H9 (cell line): Measurements from ENCODE around the gene PDE7B. TPM values are rescaled to one million over a fixed set of nuclear protein-coding genes. Genes with fewer than 3 reads are reported as not detected.

Source experiments
- DNase-seq: peaks from one replicate; pipeline ENCODE4 v3.0.0-alpha.2; 2017
- H2AFZ ChIP-seq: one replicate; pipeline ENCODE4 v1.6.1; 2013; ENCODE audit warnings: mild to moderate bottlenecking, low read length, control low read depth, moderate library complexity
- H2AK5ac ChIP-seq: 2 replicates; pipeline ENCODE4 v1.6.1; 2013; ENCODE audit warnings: low read length, control low read depth, mixed read lengths; ENCODE audit not compliant: insufficient read length
- H2BK120ac ChIP-seq: one replicate; pipeline ENCODE4 v1.6.1; 2013; ENCODE audit warnings: low read depth, mild to moderate bottlenecking, low read length, control low read depth, inconsistent platforms; ENCODE audit not compliant: poor library complexity, severe bottlenecking
- H2BK12ac ChIP-seq: 2 replicates; pipeline ENCODE4 v1.6.1; 2013; ENCODE audit warnings: low read length, control low read depth, mixed read lengths, low read depth; ENCODE audit not compliant: insufficient read length
- H2BK15ac ChIP-seq: 2 replicates; pipeline ENCODE4 v1.6.1; 2013; ENCODE audit warnings: low read depth, low read length, control low read depth
- H2BK20ac ChIP-seq: one replicate; pipeline ENCODE4 v1.6.1; 2013; ENCODE audit warnings: low read depth, mild to moderate bottlenecking, low read length, control low read depth, inconsistent platforms; ENCODE audit not compliant: poor library complexity, severe bottlenecking
- H2BK5ac ChIP-seq: 2 replicates; pipeline ENCODE4 v1.6.1; 2013; ENCODE audit warnings: low read length, control low read depth, mixed read lengths; ENCODE audit not compliant: insufficient read length
- H3K14ac ChIP-seq: 2 replicates; pipeline ENCODE4 v1.6.1; 2013; ENCODE audit warnings: low read length, control low read depth; ENCODE audit not compliant: insufficient read depth
- H3K18ac ChIP-seq: 2 replicates; pipeline ENCODE4 v1.6.1; 2013; ENCODE audit warnings: low read depth, mild to moderate bottlenecking, mixed read lengths, low read length, control low read depth; ENCODE audit not compliant: insufficient read length
- H3K23ac ChIP-seq: 2 replicates; pipeline ENCODE4 v1.6.1; 2013; ENCODE audit warnings: low read length, control low read depth, mixed read lengths, low read depth; ENCODE audit not compliant: insufficient read length
- H3K23me2 ChIP-seq: 2 replicates; pipeline ENCODE4 v1.6.1; 2013; ENCODE audit warnings: low read depth, mild to moderate bottlenecking, mixed read lengths, low read length, control low read depth; ENCODE audit not compliant: insufficient read length, poor library complexity, severe bottlenecking
- H3K27ac ChIP-seq: 2 replicates; pipeline ENCODE4 v1.5.1; 2013; ENCODE audit warnings: low read length, control low read depth, mixed read lengths, low read depth; ENCODE audit not compliant: insufficient read length
- H3K27me3 ChIP-seq: 2 replicates; pipeline ENCODE4 v1.6.1; 2013; ENCODE audit warnings: low read length, control low read depth, inconsistent platforms; ENCODE audit not compliant: insufficient read depth
- H3K4ac ChIP-seq: 2 replicates; pipeline ENCODE4 v1.6.1; 2013; ENCODE audit warnings: low read depth, mild to moderate bottlenecking, control low read depth, inconsistent platforms, low read length, moderate library complexity
- H3K4me1 ChIP-seq: 2 replicates; pipeline ENCODE4 v1.6.1; 2013; ENCODE audit warnings: low read length, control low read depth, inconsistent platforms; ENCODE audit not compliant: insufficient read depth
- H3K4me2 ChIP-seq: 2 replicates; pipeline ENCODE4 v1.6.1; 2013; ENCODE audit warnings: low read length, control low read depth, mixed read lengths; ENCODE audit not compliant: insufficient read length, insufficient read depth
- H3K56ac ChIP-seq: 2 replicates; pipeline ENCODE4 v1.6.1; 2013; ENCODE audit warnings: low read depth, mild to moderate bottlenecking, mixed read lengths, low read length, control low read depth; ENCODE audit not compliant: insufficient read length
- H3K79me1 ChIP-seq: 2 replicates; pipeline ENCODE4 v1.6.1; 2013; ENCODE audit warnings: low read depth, mild to moderate bottlenecking, moderate library complexity, low read length, control low read depth, inconsistent platforms; ENCODE audit not compliant: insufficient read depth, poor library complexity, severe bottlenecking
- H3K79me2 ChIP-seq: 2 replicates; pipeline ENCODE4 v1.6.1; 2013; ENCODE audit warnings: low read length, control low read depth, inconsistent platforms; ENCODE audit not compliant: insufficient read depth
- H3K9ac ChIP-seq: 2 replicates; pipeline ENCODE4 v1.6.1; 2013; ENCODE audit warnings: low read length, control low read depth, mixed read lengths; ENCODE audit not compliant: insufficient read length; ENCODE audit errors: extremely low read depth
- H3K9me3 ChIP-seq: one replicate; pipeline ENCODE4 v1.6.1; 2013; ENCODE audit warnings: low read depth, low read length, inconsistent platforms; ENCODE audit not compliant: control insufficient read depth
- H3T11ph ChIP-seq: one replicate; pipeline ENCODE4 v1.6.1; 2013; ENCODE audit warnings: mild to moderate bottlenecking, low read length, control low read depth, inconsistent platforms
- H4K20me1 ChIP-seq: one replicate; pipeline ENCODE4 v1.6.1; 2013; ENCODE audit not compliant: control insufficient read depth, insufficient read length, insufficient read depth
- H4K5ac ChIP-seq: 2 replicates; pipeline ENCODE4 v1.6.1; 2013; ENCODE audit warnings: low read depth, mild to moderate bottlenecking, mixed read lengths, low read length, control low read depth; ENCODE audit not compliant: insufficient read length
- H4K8ac ChIP-seq: replicated peaks from 2 replicates; pipeline ENCODE4 v1.6.1; 2013; ENCODE audit warnings: low read length, control low read depth, mixed read lengths, low read depth; ENCODE audit not compliant: insufficient read length
- H4K91ac ChIP-seq: 2 replicates; pipeline ENCODE4 v1.6.1; 2013; ENCODE audit warnings: low read depth, mild to moderate bottlenecking, moderate library complexity, mixed read lengths, low read length, control low read depth; ENCODE audit not compliant: insufficient read length
- H3K27ac Mint-ChIP-seq, 3 experiments: 2 replicates in 2 of 3; 3 replicates in 1 of 3; pipeline ENCODE4 v1.8.0; 2020 to 2021; ENCODE audit warnings: mixed read lengths in 3 of 3, mild to moderate bottlenecking in 1 of 3, moderate library complexity in 1 of 3
- H3K27me3 Mint-ChIP-seq: 2 replicates; pipeline ENCODE4 v1.8.0; 2021; ENCODE audit warnings: low read depth, mild to moderate bottlenecking, moderate library complexity, mixed read lengths
- H3K36me3 Mint-ChIP-seq, 3 experiments: 2 replicates in 2 of 3; 3 replicates in 1 of 3; pipeline ENCODE4 v1.8.0; 2020 to 2021; ENCODE audit warnings: low read depth in 3 of 3, mixed read lengths in 3 of 3; ENCODE audit not compliant: insufficient read depth in 1 of 3
- H3K4me1 Mint-ChIP-seq, 2 experiments: 2 replicates each; pipeline ENCODE4 v1.8.0; 2020; ENCODE audit warnings: mixed read lengths in 2 of 2
- H3K4me3 Mint-ChIP-seq, 2 experiments: 2 replicates in 1 of 2; 3 replicates in 1 of 2; pipeline ENCODE4 v1.8.0; 2020 to 2021; ENCODE audit warnings: mild to moderate bottlenecking in 2 of 2, mixed read lengths in 2 of 2, moderate library complexity in 1 of 2
- H3K9me3 Mint-ChIP-seq, 2 experiments: 2 replicates in 1 of 2; 3 replicates in 1 of 2; pipeline ENCODE4 v1.8.0; 2020; ENCODE audit warnings: mild to moderate bottlenecking in 2 of 2, mixed read lengths in 2 of 2, moderate library complexity in 1 of 2
- CTCF ChIP-seq: fragments of 200-600 bp; sonication (generic); conservative IDR thresholded peaks from 3 replicates; pipeline ENCODE4 v1.8.0; 2021; ENCODE audit warnings: antibody characterized with exemption, mild to moderate bottlenecking
- WGBS: extraction: QIAGEN DNeasy Blood & Tissue Kit; methylation state at CpG from one replicate; pipeline ENCODE4 v1.1.7; 2013; ENCODE audit warnings: missing lambda C conversion rate, low lambda C conversion rate, mixed read lengths; ENCODE audit not compliant: insufficient read length; ENCODE audit errors: extremely low coverage; 5-methylcytosine and 5-hydroxymethylcytosine counted together
- total RNA-seq: library from RNA; stranded (reverse); gene quantifications from 2 replicates; pipeline ENCODE4 v1.2.1, GENCODE V29; 2021

Gene PDE7B
- total RNA-seq, 1 experiment from 2014 or later: not detected

- no CpG with 5 or more reads among the region's 9 CpGs for WGBS
- H2AFZ ChIP-seq: no peak overlapping the region
These were observed 165.0 kb downstream of the PDE7B start for GRCh38 chr6:136016228-136017225.

More at GRCh38 chr6:136016228-136017225, 165.0 kb downstream of the PDE7B start:
- no peaks in the 10 kb centered on the region for H4K20me1 ChIP-seq
- no peak overlapping the region for H2BK5ac ChIP-seq
- H2BK12ac ChIP-seq: no peak overlapping the region
- no peak overlapping the region for H2AK5ac ChIP-seq
- no peak overlapping the region for H3K56ac ChIP-seq
- Mint-ChIP-seq H3K27me3 (no peaks in the 10 kb centered on the region), H3K9me3 (no peaks in the 10 kb centered on the region), H3K4me3 (no peak overlapping the region), H3K4me1 (peaks cover 4 to 8% of the 10 kb centered on the region in 2 experiments; a peak in 3 of 4 replicates), H3K36me3 (no peaks in the 10 kb centered on the region), H3K27ac (no peak overlapping the region)
- no peak overlapping the region for H4K5ac ChIP-seq
- no peak overlapping the region for H3K23ac ChIP-seq
- no peaks in the 10 kb centered on the region for H3K4me1 ChIP-seq
- H2BK15ac ChIP-seq: no peak overlapping the region
- no peak overlapping the region for H3K14ac ChIP-seq
- no peak overlapping the region for H2BK20ac ChIP-seq
- H2BK120ac ChIP-seq: no peak overlapping the region
- no peaks in the 10 kb centered on the region for H3K27me3 ChIP-seq
- H3K4me2 ChIP-seq: no peak overlapping the region
- DNase-seq: peak; percentile 31
- H3K79me1 ChIP-seq: no peaks in the 10 kb centered on the region
- no peaks in the 10 kb centered on the region for H3K79me2 ChIP-seq
- TF ChIP-seq CTCF: no peak
- H3K18ac ChIP-seq: no peak overlapping the region
- no peak overlapping the region for H3T11ph ChIP-seq
- H3K4ac ChIP-seq: no peak overlapping the region
- no peaks in the 10 kb centered on the region for H3K23me2 ChIP-seq
- H3K9me3 ChIP-seq: no peaks in the 10 kb centered on the region
- no peak overlapping the region for H4K91ac ChIP-seq
- no peak overlapping the region for H3K27ac ChIP-seq
- no peak overlapping the region for H3K9ac ChIP-seq
- no peak overlapping the region for H4K8ac ChIP-seq
